Spleen (tissue), 7 donors: ENCODE data around the gene NOL9.

Experiments
- CTCF ChIP-seq, 11 experiments: fragments of 200-600 bp in 7 of 11; fragments of 450-650 bp in 4 of 11; sonication (generic) in 4 of 11; IDR thresholded peaks in 8 of 11; conservative IDR thresholded peaks in 3 of 11; 1 replicate in 7 of 11; 2 replicates in 4 of 11; pipeline versions ENCODE4 v1.4.0 to v1.8.0; 2016 to 2021; ENCODE audit warnings: antibody characterized with exemption in 11 of 11, inconsistent platforms in 4 of 11, mild to moderate bottlenecking in 1 of 11
- POLR2AphosphoS5 ChIP-seq, 3 donors: sonication (generic); formaldehyde crosslinking; IDR thresholded peaks; one replicate each; pipeline ENCODE4 v1.5.1; 2017; ENCODE audit warnings: antibody characterized with exemption in 3 of 3
- donor health status: DM: no; HTN: no; CAD: no; lungs with moderate emphysema.
- donor health status: DM: no; HTN: no; CAD: no.
- donor health status: DM: no; HTN: no; CAD: no.

GRCh38 chr1:6481820-6482219 lies 72.5 kb downstream of the NOL9 start:
- TF ChIP-seq CTCF (IDR thresholded peaks at IDR 0.05 in 8 of 11, conservative IDR thresholded peaks at IDR 0.05 in 3 of 11) = no peak
- TF ChIP-seq POLR2AphosphoS5 (IDR thresholded peaks at IDR 0.05) = no peak
